GM06990 (cell line): ENCODE measurements around the gene ATP10A.

Source experiments
- DNase-seq: peaks from one replicate; pipeline ENCODE4 v3.0.0-alpha.2; 2011; ENCODE audit not compliant: insufficient read length; ENCODE audit errors: extremely low read depth
- H3K27me3 ChIP-seq: replicated peaks from 2 replicates; pipeline ENCODE4 v1.6.0; 2011; ENCODE audit warnings: low read length; ENCODE audit not compliant: control insufficient read depth, insufficient read depth
- H3K36me3 ChIP-seq: 2 replicates; pipeline ENCODE4 v1.5.1; 2011; ENCODE audit warnings: low read length; ENCODE audit not compliant: control insufficient read depth, insufficient read depth
- H3K4me3 ChIP-seq: replicated peaks from 2 replicates; pipeline ENCODE4 v1.5.1; 2011; ENCODE audit warnings: low read depth, mild to moderate bottlenecking, control low read depth, low read length
- CTCF ChIP-seq: IDR thresholded peaks from 2 replicates; pipeline ENCODE4 v1.5.1; 2011; ENCODE audit warnings: low read length, control low read depth, mild to moderate bottlenecking, inconsistent platforms; ENCODE audit not compliant: insufficient read depth, poor library complexity, severe bottlenecking

The ATP10A gene

GRCh38 chr15:25847051-25847450, 16.1 kb downstream of the ATP10A start:
- no peak for DNase-seq
- Histone ChIP-seq H3K27me3 (no peaks in the 10 kb centered on the region), H3K36me3 (no peaks in the 10 kb centered on the region), H3K4me3 (no peak overlapping the region)
- TF ChIP-seq CTCF, result no peak

GRCh38 chr15:25846377-25846776, 16.8 kb downstream of the ATP10A start:
- no peak for TF ChIP-seq CTCF
- Histone ChIP-seq H3K36me3 (no peaks in the 10 kb centered on the region), H3K27me3 (no peaks in the 10 kb centered on the region), H3K4me3 (no peak overlapping the region)
- no peak for DNase-seq

- no peak for DNase-seq
- Histone ChIP-seq H3K27me3 (no peaks in the 10 kb centered on the region), H3K36me3 (no peaks in the 10 kb centered on the region), H3K4me3 (no peak overlapping the region)
- TF ChIP-seq CTCF, result no peak
Observed at GRCh38 chr15:25844981-25845680, 18.0 kb downstream of the ATP10A start.

- TF ChIP-seq CTCF, result no peak
- H3K36me3 ChIP-seq, result no peaks in the 10 kb centered on the region
- H3K27me3 ChIP-seq, result no peaks in the 10 kb centered on the region
- no peak overlapping the region for H3K4me3 ChIP-seq
- DNase-seq, result no peak
Observed at GRCh38 chr15:25844542-25844941, 18.6 kb downstream of the ATP10A start.

GRCh38 chr15:25844076-25844475, 19.1 kb downstream of the ATP10A start:
- no peaks in the 10 kb centered on the region for H3K27me3 ChIP-seq
- H3K36me3 ChIP-seq, result no peaks in the 10 kb centered on the region
- no peak overlapping the region for H3K4me3 ChIP-seq
- DNase-seq, result no peak
- TF ChIP-seq CTCF, result no peak
